Hepatocyte (in vitro differentiated cells): ENCODE results near the gene FAM3C.

Experiments used
- CTCF ChIP-seq: fragments of 200-600 bp; sonication (generic); IDR thresholded peaks from 2 replicates; pipeline ENCODE4 v1.5.1; 2016; ENCODE audit warnings: antibody characterized with exemption, mild to moderate bottlenecking; ENCODE audit not compliant: poor library complexity
- EZH2 ChIP-seq: fragments of 200-600 bp; sonication (generic); IDR thresholded peaks from 2 replicates; pipeline ENCODE4 v1.6.1; 2016; ENCODE audit warnings: antibody characterized with exemption, mild to moderate bottlenecking, borderline replicate concordance

- TF ChIP-seq EZH2 = no peak
- no peak for TF ChIP-seq CTCF
Measured at GRCh38 chr7:121331574-121331973, 64.5 kb downstream of the FAM3C start.
